Erythroblast (primary cell): ENCODE data around the gene CLSTN1.

ENCODE experiments used
- GATA1 ChIP-seq: IDR thresholded peaks from 2 replicates; pipeline ENCODE4 v1.6.1; 2011; ENCODE audit warnings: low read depth, mild to moderate bottlenecking, control low read depth, low read length, moderate library complexity
- POLR2A ChIP-seq: IDR thresholded peaks from 2 replicates; pipeline ENCODE4 v1.6.1; 2011; ENCODE audit warnings: mild to moderate bottlenecking, low read length

- TF ChIP-seq POLR2A = no peak
- no peak for TF ChIP-seq GATA1
Measured at GRCh38 chr1:9755441-9755995, 68.2 kb downstream of the CLSTN1 start.
